HG03432 (cell line): ENCODE measurements around the gene WIPF1.

Source experiments
- ATAC-seq: cut with Tn5 transposase; IDR thresholded peaks from one replicate; pipeline ENCODE4 v1.9.1; 2021; ENCODE audit warnings: mild to moderate bottlenecking, moderate library complexity; ENCODE audit not compliant: unreplicated experiment

Gene WIPF1

GRCh38 chr2:174621323-174621722, 23.7 kb upstream of the WIPF1 start:
- no peak for ATAC-seq

DNA sequence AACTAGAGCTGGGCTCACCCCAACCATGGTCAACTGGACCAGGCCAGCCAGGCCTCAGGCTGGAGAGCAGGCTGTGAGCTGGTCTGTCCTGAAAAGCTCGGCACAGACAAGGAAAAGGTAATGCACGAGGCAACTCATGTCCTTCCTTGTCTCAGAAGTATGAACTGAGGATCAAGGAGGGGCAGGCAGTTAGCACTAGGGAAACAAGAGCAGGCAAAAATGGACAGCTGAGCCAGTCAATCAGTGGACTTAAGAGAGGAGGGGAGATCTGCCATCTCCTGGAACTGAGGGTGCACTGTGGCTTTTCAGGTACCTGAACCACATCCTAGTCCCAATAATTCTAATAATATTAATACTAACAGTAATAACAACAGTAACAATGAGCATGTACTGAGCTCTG, 20.6 kb upstream of the WIPF1 start:
- no peak for ATAC-seq

DNA sequence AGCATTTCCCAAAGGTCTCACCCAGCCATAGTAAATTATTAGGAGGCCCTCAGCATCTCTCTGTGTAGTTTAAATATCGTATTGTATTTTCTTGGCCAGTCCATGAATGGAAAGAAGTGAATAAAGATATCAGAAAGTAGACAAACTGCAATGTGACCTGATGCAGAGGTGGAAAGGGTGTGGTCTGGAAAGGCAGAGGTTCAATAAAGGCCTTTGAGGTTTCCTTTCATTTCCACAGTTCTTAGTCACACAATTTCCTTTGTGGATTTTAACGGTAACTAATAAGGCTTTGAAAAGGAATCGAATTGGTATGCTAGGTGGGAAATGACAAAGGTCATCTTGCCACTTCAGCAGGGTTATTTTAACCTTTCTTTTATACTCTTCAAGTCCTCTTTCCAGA, 20.1 kb upstream of the WIPF1 start:
- no peak for ATAC-seq

- ATAC-seq = no peak
Measured at GRCh38 chr2:174617120-174617519, 19.5 kb upstream of the WIPF1 start.

DNA sequence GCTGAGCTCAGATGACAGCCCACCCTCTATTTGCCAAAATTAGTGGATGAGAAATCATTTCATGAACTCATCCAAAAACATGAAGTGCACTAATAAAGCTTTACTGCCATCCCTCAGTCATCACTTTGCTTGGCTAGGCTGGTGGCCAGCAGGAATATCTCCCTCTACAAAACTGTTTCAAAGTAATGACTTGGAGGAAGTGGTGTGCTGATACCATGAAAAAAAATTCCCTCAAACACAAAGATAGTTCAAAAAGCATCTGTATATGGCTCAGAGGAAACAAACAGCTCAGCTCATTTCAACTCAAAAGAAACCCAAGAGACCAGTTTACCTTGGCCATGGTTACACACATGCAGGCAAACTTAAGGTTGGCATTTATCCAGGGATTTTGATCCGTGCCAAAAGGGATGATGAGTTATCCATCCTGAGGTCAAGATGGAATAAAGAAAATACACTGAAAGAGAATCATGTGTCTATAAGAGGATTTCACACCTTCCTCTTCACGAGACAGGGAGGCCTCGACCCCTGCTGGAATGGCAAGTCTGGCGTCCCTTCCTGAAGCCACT, 18.4 kb upstream of the WIPF1 start:
- ATAC-seq = peak; percentile 53

GRCh38 chr2:174614261-174614660, 16.7 kb upstream of the WIPF1 start:
- ATAC-seq = no peak

DNA sequence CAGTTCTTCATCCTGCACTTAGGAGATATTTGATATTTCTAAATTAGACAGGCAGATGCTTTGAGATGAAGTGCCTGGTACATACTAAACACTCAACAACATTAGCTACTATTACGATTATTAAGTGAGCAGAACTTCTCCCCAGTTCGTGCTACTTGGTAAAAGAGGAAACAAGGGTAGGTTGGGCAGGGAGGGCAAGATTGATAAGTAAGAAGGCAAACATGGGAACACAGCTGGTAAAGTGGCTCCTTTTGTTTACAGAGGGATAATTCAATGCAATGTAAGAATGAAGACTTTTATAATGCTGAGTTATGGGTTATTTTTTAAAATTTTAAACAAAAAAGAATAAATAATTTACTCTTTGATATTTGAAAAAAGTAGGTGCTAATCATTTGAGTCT, 15.9 kb upstream of the WIPF1 start:
- no peak for ATAC-seq

GRCh38 chr2:174612970-174613369, 15.4 kb upstream of the WIPF1 start:
- ATAC-seq = no peak

- ATAC-seq = no peak
Measured at GRCh38 chr2:174611854-174612253, 14.2 kb upstream of the WIPF1 start.

- no peak for ATAC-seq
Measured at GRCh38 chr2:174611006-174611405, 13.4 kb upstream of the WIPF1 start.

DNA sequence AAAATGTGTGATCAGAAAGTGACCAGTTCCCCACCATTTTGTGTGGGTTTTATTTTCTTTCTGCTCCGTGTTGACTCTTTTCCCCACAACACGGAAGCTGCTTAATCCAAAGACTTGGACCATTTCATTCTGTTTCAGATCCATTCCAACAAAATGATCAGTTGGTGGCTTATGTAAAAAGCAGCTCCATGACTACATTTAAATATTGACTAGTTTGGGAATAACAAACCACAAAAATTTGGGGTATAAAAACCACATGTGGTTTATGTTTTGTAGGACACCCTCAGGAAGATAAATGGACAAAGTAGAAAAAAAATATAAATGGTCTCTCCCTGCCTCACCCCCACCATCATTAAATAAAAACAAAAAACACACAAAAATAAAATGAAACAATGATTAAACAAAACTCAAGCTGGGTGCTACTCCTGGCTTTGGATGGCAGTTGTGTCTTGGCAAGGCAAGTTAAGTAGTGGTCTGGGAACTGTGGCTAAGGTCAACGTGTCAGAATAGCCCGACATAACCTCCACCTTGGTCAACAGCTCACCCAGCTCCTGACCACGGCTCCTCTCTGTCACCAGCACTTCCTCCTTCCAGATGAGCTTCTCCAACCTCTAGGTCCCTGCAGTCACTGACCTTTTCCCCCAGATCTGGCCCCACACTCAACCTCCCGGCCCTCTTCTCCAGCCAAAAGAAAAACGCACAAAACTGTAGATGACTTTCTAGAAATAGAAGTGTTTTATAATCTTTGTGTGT, 12.8 kb upstream of the WIPF1 start:
- ATAC-seq = peak; percentile 15

- ATAC-seq = no peak
Measured at GRCh38 chr2:174609261-174609660, 11.7 kb upstream of the WIPF1 start.

DNA sequence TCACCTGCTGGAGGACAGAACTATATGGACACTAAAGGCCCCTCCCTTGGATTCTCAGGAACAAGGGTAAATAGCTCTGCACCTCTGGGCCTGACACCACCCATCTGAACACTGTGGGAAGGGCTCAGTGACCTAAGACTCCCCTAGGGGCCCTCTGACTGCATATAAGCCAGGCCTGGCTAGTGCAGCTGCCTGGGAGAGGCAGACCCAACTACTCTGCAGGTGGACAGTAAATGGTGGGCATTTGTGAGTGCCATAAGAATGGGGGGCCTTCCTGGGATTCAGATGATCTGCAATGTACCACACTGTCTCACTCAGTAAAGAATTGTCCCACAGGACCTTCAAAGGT, 11.2 kb upstream of the WIPF1 start:
- peak; percentile 63 for ATAC-seq

GRCh38 chr2:174607989-174608865, 10.6 kb upstream of the WIPF1 start:
- peak; percentile 83 for ATAC-seq

DNA sequence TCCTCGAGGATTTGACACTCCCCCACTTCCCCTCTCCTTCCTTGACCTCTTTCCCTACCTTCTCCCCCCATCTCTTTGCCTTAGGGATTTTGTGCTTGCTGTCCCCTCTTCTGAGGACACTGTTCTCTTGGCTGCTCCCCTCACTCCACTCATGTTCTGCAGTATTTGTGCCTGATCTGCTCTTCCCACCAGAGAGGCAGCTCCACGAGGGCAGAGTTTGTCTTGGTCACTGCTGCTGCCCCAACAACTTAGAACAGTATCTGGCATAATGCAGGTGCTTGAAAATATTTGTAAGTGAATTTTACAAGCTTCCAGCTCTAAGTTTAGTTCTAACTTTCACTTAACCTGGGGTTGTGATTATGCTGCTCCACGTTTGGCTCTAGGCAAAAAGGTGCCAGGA, 10.0 kb upstream of the WIPF1 start:
- no peak for ATAC-seq

DNA sequence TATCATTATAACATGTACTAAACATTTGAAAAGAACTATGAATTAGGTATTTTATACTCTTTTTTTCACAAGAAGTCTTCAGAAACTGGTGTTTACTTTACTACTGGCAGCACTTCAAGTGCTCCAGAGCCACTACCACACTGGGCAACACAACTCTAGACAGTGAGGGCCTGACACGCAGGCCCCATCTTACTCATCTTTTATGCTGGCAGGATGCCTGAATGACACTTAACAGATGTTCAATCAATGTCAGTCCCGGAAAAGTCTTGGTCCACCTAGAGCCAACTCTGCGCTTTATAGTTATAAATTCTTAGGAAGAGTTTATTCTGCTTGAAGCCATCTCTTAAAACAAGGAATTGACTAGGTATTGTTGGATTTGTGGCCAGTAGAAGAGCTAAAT, 8.7 kb upstream of the WIPF1 start:
- peak; percentile 22 for ATAC-seq

GRCh38 chr2:174605687-174606086, 8.1 kb upstream of the WIPF1 start:
- no peak for ATAC-seq

GRCh38 chr2:174603280-174603679, 5.7 kb upstream of the WIPF1 start:
- ATAC-seq = peak; percentile 50

DNA sequence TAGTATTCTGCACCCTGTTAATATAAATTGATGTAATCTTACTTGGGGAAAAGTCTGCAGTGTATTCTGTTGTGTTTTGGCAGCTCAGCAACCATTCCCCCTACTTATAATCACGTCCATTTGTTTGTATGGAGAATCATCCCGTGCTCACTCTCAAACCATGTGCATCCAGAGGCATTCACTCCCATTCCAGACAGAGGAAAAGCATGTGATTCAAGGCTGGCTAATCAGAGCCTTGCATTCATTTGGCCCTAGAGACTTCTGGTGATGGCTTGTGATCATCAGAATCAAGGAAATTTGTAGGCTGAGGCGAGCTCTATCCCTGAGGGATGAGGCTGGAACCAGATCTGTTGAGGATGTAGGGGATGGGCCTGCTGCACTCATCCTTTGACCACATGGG, 5.1 kb upstream of the WIPF1 start:
- ATAC-seq = no peak

GRCh38 chr2:174600349-174600748, 2.7 kb upstream of the WIPF1 start:
- peak; percentile 30 for ATAC-seq

- no peak for ATAC-seq
Measured at GRCh38 chr2:174599310-174599921, 1.8 kb upstream of the WIPF1 start.

DNA sequence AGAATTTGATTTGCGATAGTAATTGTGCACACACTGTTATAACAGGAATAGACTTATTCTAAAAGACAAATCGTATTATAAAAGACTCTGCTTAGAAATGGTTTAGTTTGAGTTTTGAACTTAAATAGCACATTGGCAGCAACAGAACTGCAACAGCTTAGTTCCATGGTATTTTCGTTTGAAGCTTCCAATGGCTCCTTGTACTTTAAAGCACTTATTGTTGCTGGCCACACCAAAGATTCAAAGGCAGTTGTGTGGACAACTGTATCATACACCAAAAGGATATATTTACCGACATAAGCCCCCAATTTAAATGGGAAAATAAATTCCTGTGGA, 627 bp downstream of the WIPF1 start:
- ATAC-seq = no peak
